ENCODE data around the gene PLEKHH3.

- TF ChIP-seq, protein P1, sequence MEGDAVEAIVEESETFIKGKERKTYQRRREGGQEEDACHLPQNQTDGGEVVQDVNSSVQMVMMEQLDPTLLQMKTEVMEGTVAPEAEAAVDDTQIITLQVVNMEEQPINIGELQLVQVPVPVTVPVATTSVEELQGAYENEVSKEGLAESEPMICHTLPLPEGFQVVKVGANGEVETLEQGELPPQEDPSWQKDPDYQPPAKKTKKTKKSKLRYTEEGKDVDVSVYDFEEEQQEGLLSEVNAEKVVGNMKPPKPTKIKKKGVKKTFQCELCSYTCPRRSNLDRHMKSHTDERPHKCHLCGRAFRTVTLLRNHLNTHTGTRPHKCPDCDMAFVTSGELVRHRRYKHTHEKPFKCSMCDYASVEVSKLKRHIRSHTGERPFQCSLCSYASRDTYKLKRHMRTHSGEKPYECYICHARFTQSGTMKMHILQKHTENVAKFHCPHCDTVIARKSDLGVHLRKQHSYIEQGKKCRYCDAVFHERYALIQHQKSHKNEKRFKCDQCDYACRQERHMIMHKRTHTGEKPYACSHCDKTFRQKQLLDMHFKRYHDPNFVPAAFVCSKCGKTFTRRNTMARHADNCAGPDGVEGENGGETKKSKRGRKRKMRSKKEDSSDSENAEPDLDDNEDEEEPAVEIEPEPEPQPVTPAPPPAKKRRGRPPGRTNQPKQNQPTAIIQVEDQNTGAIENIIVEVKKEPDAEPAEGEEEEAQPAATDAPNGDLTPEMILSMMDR (conservative IDR thresholded peaks at IDR 0.05; ENCODE audit: low read length): no peak
- no peak for TF ChIP-seq EZH2phosphoT487 (IDR thresholded peaks at IDR 0.05; ENCODE audit: borderline replicate concordance)
These were observed 37.2 kb downstream of the PLEKHH3 start for GRCh38 chr17:42639525-42640113.

All from Loucy (cell line).